Measurements from ENCODE around the gene TIPARP. TPM values are rescaled to one million over a fixed set of nuclear protein-coding genes. Genes with fewer than 3 reads are reported as not detected.

TIPARP gene
- total RNA-seq, 1 experiment from 2014 or later, result 35.0 TPM

DNA sequence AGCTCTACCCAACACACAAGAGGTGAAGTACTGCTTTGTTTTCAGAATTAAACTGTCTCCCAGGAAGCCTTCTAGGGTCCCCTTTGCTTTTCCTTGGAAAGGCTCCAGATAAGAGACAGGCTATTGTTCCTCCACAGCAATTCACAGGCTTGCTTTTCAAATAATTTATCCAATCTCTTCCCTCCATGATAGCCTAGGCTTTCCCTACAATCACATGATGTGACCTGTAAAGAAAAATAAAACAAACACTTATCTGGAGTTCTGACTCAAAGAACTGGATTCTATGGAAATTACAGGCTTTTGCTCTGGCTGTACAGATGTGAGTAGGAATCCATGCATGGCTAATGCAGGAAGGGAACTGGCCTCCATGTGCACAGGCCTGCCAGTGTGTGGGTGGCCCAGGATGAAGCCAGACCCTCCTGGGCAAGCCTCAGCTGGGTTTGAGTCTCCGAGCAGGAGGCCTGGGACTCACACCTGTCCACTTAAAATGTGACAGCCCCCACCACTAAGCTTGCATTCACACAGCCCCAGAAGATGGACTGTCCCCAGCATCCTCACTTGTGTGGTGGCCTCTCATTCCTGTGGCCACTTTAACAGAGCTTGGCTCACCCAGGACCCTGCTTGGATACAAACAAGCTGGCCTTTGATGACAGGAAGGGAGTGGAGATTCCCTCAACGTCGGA, 75.9 kb downstream of the TIPARP start:
- BruUV-seq (replicated peaks), result no TSS peak
- H3K4me2 ChIP-seq, result no peak overlapping the region
- H3K27ac ChIP-seq, result no peak overlapping the region
- H3K9me2 ChIP-seq (ENCODE audit: insufficient read depth), result no peaks in the 10 kb centered on the region
- ChIA-PET CTCF (interaction anchor here (0.6 kb wide), 1 partner anchor 55 kb away, joined by 3 read pairs; no protein-coding TSS in a partner anchor), POLR2A (ENCODE audit: unreplicated experiment) (interaction anchor here (0.5 to 0.6 kb wide), 2 partner anchors 25 to 410 kb away, joined by 3 read pairs; no protein-coding TSS in a partner anchor)
- H3K4me3 ChIP-seq, result no peak overlapping the region
- H3K9me3 ChIP-seq (ENCODE audit: insufficient read depth, low read depth), result 0 out of 2 replicates have a peak, but pooled peaks cover 11% of the 10 kb centered on the region
- no peaks in the 10 kb centered on the region for H4K20me1 ChIP-seq (ENCODE audit: insufficient read depth)
- no peak for TF ChIP-seq EZH2 (IDR thresholded peaks at IDR 0.05; ENCODE audit: low read depth)
- TF ChIP-seq, protein P1, sequence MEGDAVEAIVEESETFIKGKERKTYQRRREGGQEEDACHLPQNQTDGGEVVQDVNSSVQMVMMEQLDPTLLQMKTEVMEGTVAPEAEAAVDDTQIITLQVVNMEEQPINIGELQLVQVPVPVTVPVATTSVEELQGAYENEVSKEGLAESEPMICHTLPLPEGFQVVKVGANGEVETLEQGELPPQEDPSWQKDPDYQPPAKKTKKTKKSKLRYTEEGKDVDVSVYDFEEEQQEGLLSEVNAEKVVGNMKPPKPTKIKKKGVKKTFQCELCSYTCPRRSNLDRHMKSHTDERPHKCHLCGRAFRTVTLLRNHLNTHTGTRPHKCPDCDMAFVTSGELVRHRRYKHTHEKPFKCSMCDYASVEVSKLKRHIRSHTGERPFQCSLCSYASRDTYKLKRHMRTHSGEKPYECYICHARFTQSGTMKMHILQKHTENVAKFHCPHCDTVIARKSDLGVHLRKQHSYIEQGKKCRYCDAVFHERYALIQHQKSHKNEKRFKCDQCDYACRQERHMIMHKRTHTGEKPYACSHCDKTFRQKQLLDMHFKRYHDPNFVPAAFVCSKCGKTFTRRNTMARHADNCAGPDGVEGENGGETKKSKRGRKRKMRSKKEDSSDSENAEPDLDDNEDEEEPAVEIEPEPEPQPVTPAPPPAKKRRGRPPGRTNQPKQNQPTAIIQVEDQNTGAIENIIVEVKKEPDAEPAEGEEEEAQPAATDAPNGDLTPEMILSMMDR (conservative IDR thresholded peaks at IDR 0.05), result no peak
- intact Hi-C loops (cut with micrococcal nuclease; ENCODE audit: unreplicated experiment), result no loop called here
- H3K79me2 ChIP-seq (ENCODE audit: low read depth), result no peaks in the 10 kb centered on the region
- H3K4me1 ChIP-seq (replicated peaks; ENCODE audit: insufficient read depth), result no peaks in the 10 kb centered on the region
- H2AFZ ChIP-seq, result no peak overlapping the region
- DNase-seq, result no peak
- H3K27me3 ChIP-seq (ENCODE audit: insufficient read depth, low read depth), result no peaks in the 10 kb centered on the region
- no peaks in the 10 kb centered on the region for H3F3A ChIP-seq (ENCODE audit: insufficient read depth, low read depth)
- H3K36me3 ChIP-seq (ENCODE audit: low read depth), result no peaks in the 10 kb centered on the region

DNA sequence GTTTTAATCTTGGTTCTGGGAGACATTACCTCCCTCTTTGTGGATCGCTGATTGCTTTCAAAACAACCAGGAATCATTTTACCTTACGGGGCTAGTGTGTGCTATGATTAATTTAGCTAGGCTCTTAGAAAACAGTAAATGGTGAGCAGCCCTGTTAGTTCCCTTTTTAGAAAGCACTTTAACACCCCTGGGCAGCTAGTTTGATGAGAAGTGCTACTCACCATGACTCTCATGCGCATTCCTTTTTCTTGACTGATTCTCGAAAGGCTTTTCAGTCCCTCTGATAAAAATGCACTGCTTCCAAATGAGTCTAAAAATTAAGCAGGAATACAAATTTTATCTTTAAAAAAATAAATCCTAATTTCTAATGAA, 76.5 kb downstream of the TIPARP start:
- no peaks in the 10 kb centered on the region for H3K27me3 ChIP-seq (ENCODE audit: insufficient read depth, low read depth)
- no TSS peak for BruUV-seq (replicated peaks)
- no peaks in the 10 kb centered on the region for H3K36me3 ChIP-seq (ENCODE audit: low read depth)

DNA sequence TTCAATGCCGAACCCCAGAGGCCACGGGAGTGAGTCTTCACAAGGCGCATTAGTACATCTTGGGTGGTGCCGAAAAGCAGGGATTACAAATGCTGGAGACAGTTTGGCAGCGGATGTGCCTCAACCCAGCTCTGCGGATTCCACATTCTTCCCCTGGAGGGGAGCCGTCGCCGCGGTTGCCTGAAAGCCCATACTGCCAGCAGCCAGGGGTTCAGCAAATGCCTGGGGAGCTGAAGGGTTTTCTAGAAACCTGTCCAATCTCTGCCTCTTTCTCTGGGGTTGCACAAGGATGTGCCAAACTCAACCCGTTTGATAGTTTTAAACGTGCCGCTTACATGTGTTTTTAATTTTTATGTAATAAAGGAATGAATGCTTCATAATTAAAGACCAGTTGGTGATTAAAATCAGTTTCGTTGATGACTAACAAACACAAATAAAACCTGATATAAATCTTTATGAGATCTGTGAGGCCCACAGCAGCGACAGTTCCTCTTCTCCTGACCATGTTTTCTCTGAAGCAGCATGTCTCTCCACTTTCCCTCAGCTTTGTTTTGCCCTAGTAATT, 77.2 kb downstream of the TIPARP start:
- Histone ChIP-seq H2AFZ (no peak overlapping the region), H3K9me2 (ENCODE audit: insufficient read depth) (no peaks in the 10 kb centered on the region), H3K27ac (no peak overlapping the region), H4K20me1 (ENCODE audit: insufficient read depth) (no peaks in the 10 kb centered on the region), H3K79me2 (ENCODE audit: low read depth) (no peaks in the 10 kb centered on the region), H3K4me1 (replicated peaks; ENCODE audit: insufficient read depth) (no peaks in the 10 kb centered on the region), H3K9me3 (ENCODE audit: insufficient read depth, low read depth) (0 out of 2 replicates have a peak, but pooled peaks cover 9% of the 10 kb centered on the region), H3K4me2 (no peak overlapping the region), H3F3A (ENCODE audit: insufficient read depth, low read depth) (no peaks in the 10 kb centered on the region), H3K36me3 (ENCODE audit: low read depth) (no peaks in the 10 kb centered on the region), H3K27me3 (ENCODE audit: insufficient read depth, low read depth) (no peaks in the 10 kb centered on the region), H3K4me3 (no peak overlapping the region)
- no TSS peak for BruUV-seq (replicated peaks)
- ChIA-PET POLR2A (ENCODE audit: unreplicated experiment) (no interaction called here), CTCF (no interaction called here)
- TF ChIP-seq, protein P1 (conservative IDR thresholded peaks at IDR 0.05), result no peak
- no peak for TF ChIP-seq EZH2 (IDR thresholded peaks at IDR 0.05; ENCODE audit: low read depth)
- intact Hi-C loops (cut with micrococcal nuclease; ENCODE audit: unreplicated experiment), result no loop called here
- no peak for DNase-seq

More for the DNA sequence above, 76.5 kb downstream of the TIPARP start:
- ChIA-PET CTCF (interaction anchor here (0.6 kb wide), 1 partner anchor 54 kb away, joined by 3 read pairs; no protein-coding TSS in a partner anchor), POLR2A (ENCODE audit: unreplicated experiment) (interaction anchor here (0.6 kb wide), 1 partner anchor 410 kb away, joined by 3 read pairs; no protein-coding TSS in a partner anchor)
- Histone ChIP-seq H3F3A (ENCODE audit: insufficient read depth, low read depth) (no peaks in the 10 kb centered on the region), H3K4me2 (no peak overlapping the region), H2AFZ (no peak overlapping the region), H3K9me2 (ENCODE audit: insufficient read depth) (no peaks in the 10 kb centered on the region), H3K79me2 (ENCODE audit: low read depth) (no peaks in the 10 kb centered on the region), H3K9me3 (ENCODE audit: insufficient read depth, low read depth) (0 out of 2 replicates have a peak, but pooled peaks cover 11% of the 10 kb centered on the region), H3K27ac (no peak overlapping the region), H4K20me1 (ENCODE audit: insufficient read depth) (no peaks in the 10 kb centered on the region), H3K4me1 (replicated peaks; ENCODE audit: insufficient read depth) (no peaks in the 10 kb centered on the region), H3K4me3 (no peak overlapping the region)
- intact Hi-C loops (cut with micrococcal nuclease; ENCODE audit: unreplicated experiment), result no loop called here
- TF ChIP-seq, protein P1 (conservative IDR thresholded peaks at IDR 0.05), result no peak
- no peak for TF ChIP-seq EZH2 (IDR thresholded peaks at IDR 0.05; ENCODE audit: low read depth)
- no peak for DNase-seq

Other genes starting within 250 kb of the TIPARP start
- gene SSR3, start 119.5 kb upstream of the TIPARP start, total RNA-seq (2021), result 117 and 152 TPM in 2 replicates
- gene LEKR1, start 151.8 kb downstream of the TIPARP start, total RNA-seq (2021), result 3.2 and 3.9 TPM in 2 replicates